Measurements from ENCODE around the gene SNX24. TPM values are rescaled to one million over a fixed set of nuclear protein-coding genes. Genes with fewer than 3 reads are reported as not detected.
"Not testable (repeated sequence)": the region's sequence is repeated elsewhere in the genome, so short reads cannot be mapped to it uniquely, and the experiment has no call there.

SNX24 gene
- total RNA-seq, 1 donor from 2014 or later = 15.7 TPM

DNA sequence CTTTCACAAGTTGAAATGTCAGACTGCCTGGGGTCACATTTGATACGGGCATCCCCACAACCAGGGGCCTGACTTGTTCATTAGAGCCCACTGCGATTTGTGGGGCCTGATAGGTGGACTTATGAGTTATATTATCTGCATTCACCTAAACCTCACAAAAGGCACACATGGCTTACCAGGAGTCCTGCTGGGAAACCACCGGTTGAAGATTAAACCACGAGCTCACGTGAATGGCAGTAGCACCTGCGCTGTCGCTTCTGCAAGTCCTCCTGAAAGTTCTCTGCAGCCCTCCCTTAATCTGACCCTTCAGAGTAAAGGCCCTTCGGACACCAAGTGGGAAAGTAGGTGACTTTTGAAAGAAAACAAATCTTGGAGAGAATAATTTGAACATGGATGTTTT lies 122.2 kb downstream of the SNX24 start:
- no peak for DNase-seq

DNA sequence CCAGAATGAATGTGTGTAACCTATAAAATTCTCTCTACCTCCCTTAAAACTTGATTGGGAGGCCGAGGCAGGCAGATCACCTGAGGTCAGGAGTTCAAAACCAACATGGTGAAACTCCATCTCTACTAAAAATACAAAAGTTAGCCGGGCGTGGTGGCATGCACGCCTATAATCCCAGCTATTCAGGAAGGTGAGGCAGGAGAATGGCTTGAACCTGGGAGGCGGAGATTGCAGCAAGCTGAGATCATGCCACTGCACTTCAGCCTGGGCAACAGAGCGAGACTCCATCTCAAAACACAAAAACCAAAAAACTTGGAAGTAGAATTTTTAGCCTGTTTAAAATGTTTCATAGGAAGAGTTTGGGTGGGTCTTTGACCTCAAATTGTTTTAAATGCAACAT lies 122.6 kb downstream of the SNX24 start:
- DNase-seq = not testable (repeated sequence)

DNA sequence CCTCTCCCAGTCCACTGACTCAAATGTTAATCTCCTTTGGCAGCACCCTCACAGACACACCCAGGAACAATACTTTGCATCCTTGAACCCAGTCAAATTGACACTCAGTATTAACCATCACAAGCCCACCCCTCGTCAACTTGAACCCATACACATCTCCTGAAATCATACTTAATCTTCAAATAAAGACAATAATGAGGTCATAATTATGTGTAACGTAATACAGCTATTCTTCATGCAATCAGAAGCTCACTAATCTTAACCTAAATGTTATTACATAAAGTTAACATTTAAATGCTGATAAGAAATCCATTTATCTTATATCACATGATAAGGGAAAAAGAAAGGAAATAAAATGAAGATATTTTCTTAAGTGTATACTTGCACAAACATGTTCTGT lies 125.9 kb downstream of the SNX24 start:
- DNase-seq = no peak

DNA sequence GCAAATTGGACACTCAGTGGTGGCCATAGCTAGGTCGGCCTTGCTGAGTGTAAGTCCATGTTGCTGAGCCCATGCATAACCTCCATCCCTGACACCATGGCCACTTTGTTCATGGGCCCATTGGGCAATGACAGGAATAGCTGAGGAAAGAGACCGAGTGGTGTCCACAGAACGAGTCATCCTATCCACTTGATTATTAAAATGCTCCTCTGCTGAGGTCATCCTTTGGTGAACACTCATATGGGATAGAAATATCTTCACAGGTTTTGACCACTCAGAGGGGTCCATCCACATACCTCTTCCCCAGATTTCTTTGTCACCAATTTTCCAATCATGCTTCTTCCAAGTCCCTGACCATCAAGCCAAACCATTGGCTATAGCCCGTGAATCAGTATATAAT lies 127.5 kb downstream of the SNX24 start:
- no peak for DNase-seq

DNA sequence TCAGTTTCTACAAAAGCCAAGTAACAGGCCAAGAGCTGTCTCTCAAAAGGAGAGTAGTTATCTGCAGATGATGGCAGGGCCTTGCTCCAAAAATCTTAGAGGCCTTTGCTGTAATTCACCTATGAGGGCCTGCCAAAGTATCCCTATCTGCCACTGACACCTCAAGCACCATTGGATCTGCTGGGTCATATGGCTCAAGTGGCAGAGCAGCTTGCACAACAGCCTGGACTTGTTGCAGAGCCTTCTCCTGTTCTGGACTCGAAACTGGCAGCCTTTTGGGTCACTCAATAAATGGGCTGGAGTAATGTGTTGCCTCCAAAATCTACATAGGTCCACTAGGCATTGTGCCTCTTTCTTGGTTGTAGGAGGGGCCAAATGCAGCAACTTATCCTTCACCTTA lies 128.3 kb downstream of the SNX24 start:
- not testable (repeated sequence) for DNase-seq

DNA sequence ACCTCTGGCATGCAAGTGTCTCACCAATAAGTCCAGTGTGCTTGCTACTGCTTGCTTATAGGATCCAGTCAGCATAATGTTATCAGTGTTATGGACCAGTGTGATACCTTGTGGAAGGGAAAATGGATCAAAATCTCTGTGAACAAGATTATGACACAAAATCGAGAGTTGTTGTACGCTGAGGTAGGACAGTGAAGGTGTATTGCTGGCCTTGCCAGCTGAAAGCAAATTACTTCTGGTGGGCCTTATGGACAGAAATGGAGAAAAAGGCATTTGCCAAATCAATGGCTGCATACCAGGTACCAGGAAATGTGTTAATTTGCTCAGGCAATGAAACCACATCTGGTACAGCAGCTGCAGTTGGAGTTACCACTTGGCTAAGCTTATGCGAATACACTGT lies 128.8 kb downstream of the SNX24 start:
- DNase-seq = not testable (repeated sequence)

DNA sequence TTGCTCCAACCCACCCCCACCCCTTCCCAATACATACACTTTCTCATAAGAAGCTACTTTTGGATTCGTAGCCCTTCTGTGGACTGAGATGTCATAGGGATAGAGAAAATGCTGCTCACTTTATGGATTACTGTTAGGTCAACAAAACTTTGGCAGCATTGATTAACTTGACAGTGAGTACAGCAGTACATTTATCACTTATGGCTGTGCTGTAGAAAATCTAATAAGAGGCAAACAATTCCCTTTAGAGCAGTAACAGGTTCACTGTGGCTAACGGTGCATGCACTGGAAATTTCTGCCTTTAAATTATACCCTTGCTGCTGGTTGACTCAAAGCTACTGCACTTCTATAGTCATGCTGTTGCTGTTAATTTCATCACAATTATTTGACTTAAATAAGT lies 131.9 kb downstream of the SNX24 start:
- DNase-seq = no peak

DNA sequence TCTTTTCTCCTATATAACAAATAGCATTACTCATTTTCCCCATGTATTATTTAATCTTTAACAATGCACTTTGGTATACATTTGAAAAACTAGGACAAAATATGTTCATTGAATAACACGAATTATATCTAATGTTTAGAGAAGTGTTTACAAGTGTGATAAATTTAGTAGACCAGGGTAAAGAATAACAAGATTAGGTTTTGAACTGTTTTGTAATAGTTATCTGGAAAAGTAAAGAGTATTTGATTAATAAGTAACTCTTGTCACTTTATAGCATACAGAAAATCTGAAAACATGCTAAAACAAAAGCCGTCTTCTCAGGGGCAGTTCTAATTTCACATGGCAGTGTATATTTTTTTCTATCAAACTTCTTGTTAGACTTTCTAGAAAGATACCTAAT lies 132.7 kb downstream of the SNX24 start:
- DNase-seq = no peak

DNA sequence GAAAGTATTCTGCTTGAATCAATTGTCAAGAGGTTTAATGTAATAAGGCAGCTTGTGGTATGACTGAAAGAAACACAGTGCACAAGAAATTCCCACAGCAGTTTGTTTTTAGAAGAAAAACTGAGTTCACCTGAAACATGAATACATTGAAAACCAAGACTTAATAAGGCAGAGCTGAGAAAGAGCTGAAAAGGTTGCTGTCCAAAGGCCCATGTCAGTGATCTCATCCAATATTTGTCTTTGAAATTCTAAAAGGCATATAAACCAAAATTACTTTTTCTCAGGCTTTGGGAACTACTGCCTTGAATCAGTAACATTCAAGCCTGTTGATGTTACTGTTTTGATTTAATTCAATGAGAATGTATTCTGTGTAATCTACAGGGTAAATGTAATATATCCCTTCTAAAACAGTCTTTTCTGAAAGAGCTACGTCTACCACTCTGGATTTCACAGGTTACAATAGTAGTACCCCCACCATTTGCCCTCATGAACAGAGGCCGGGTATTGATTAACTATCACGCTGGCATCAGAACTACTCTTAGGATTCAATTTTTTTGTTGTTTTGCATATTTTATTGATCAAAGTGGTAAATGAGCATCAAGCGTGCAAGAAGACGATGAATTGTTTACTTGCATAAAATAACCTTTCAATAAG lies 133.4 kb downstream of the SNX24 start:
- DNase-seq = no peak

DNA sequence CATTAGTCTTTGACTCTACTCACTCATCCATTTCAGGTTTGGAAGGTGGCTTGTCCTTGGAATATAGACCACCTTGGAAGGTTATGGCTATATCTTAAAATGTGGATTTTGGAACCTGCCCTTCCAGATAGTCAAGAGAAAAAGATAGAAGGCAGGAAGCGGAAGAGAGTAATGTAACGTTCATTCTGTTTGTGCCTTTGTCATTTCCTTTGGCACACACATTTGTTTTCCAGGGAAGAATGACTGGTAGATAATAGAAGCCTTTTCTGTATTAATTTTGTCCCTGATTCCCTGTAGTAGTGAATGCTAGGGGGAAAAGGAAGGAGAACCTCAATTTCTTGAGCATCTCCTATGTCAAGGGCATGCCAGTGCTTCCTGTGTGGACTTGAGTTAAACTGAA lies 136.4 kb downstream of the SNX24 start:
- no peak for DNase-seq

DNA sequence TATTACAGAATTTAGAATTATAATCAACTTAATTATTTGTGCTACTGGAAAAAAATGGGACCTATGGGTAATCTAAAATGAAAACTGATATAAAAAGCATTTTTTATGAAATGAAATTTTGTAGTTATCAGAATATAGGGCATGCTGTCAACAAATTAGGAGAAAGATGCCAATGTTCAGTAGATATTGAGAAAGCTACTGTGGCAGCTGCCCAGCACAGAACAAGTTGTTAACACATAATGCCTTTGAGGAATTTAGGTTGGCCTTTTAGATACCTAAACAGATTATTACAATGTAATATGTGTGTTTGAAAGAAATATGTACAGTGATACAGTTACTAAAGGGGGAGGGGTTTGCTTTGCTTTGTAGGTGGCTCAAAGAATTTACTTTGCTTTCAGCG lies 137.0 kb downstream of the SNX24 start:
- no peak for DNase-seq

DNA sequence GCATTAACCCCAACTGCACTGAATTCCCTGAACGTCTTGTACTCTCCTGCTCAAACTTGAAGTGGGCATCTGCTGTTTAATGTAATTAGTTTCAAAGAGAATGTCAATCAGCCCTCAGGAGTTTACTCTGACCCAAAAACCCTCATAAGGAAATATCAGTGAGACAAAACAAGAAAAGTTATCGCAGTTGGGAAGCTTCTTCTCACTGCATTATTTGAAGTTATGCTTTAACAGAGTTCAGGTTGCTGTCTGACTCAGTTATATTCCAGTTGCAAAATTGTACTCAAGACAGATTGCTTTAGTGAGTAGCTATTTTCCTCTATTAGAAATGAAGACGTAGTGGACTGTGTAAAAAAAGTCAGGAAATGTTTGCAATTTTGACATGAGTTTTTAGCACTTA lies 139.0 kb downstream of the SNX24 start:
- DNase-seq = no peak

DNA sequence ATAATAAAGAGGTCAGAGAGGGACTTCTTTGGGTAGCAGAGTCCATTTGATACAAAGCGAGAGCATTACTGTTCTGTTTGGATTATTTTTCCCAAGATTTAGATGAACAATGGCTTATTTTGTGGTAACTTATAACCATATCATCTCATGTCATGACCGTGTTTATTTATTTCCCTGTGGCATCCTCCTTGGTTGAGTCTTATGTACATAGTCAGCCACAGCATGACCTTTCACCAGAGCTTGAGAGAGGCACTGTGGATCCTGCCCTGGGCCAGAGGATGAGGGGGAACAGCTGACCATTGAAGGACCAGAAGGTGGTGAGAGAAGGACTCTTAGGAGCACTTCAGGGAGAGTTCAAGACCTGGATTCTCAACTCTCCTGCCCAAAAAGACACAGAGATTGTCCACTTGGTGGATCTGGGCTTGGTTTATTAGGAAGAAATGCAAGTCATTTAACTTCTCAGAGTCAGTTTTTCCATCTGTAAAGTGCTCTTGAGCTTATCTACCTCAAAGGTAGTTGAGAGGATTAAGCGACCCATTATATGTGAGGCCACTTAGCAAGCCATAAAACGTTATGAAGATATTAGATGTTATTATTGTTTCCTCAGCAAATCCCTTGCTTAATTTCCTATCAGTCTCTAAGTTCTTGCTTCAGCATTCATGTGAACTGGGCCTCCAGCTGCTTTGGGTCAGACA lies 139.7 kb downstream of the SNX24 start:
- DNase-seq = no peak

DNA sequence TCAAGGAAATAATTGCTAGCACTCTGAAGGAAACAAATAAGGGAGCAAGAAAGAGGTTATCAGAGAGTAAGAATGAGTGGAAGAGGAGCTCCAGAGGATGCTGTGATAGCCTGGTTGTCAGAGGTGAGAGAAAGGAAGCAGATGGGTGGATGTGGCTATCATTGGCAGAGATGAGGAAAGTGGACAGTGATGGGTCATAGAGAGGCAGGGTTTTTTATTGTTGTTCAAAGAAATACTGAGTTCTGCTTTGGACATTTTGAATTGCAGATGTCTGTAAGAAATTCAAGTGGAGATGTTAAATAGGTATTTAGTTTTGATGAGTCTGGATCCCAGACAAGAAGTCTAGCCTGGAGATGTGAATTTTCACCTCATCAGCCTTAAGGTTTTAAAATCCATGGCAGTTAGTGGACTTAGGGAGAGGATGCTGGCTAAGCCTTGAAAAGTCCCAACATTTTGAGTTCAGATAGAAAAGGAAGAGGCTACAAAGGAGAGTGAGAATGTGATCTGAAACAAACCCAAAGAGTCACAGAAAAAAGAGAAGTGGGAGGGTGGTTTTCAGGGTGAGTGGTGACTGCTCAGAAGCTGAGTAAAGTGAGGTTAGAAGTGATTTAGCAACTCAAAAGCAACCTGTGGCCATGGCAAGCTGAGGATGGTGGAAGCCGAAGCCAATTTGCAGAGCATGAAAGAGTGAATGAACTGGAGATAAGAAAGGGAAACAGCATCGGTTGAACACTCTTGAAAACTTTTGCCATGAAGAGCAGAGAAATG lies 140.7 kb downstream of the SNX24 start:
- DNase-seq = no peak

DNA sequence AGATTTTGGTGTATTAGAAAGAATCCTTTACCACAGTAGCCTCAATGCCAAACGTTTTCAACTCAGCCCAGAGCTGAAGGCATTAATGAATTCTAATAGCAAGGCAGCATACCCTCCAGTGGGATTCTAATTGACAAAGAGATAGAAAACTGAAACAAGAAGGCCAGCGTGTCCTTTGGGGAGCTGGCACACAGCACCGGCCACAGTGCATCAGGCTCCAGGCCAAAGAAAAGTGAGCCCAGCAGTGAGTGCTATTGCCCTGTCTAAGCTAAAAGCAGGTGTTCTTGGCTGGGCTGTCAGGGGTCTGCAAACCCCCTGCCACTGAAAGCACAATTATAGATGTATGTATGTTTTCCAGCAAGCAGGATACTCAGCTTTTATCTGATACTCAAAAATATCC lies 150.7 kb downstream of the SNX24 start:
- DNase-seq = no peak

DNA sequence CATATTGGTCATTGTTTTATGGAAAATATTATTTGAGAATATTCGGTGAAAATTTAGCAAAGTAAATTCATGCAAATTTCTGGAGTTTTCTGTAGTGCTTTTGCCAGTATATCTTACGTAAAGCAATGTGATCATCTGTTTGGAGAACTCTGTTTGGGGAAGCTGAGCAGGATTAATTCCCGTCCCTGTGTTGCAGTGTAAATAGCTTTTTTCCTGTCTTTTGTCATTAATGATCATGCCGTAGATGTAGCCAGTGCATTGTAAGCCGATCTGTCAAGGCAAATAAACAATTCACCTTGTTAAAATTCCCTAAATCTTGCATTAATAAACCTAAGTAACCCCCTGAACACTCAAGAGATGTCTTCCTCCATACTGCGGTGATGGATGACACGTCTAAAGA lies 151.9 kb downstream of the SNX24 start:
- no peak for DNase-seq

DNA sequence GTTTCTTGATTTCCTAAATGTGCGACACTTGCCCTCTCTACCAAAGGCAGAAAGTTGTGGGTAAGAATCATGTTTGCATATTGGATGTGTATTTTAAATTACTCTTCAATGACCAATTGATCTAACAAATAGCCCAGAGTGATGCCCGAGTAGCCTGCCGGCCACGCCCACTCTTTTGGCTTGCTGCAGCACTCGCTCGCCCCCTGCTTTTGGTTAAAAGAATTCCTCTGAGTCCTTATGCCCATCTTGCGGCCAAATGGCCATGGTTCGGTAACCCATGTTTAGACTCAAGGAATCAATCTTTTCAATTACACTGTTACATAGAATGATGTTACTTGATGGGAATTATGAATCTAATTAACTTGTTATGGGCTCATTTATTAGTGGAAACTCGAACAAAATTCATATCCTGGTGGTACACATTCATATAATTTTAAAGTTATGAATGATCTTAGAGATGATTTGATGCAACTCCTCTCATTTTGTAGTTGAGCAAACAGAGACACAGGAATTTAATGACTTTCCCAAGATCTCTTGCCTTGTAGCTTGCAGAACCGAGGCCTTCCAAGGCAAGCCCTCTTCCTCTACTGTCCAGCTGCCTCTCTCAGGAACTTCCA lies 154.6 kb downstream of the SNX24 start:
- no peak for DNase-seq

DNA sequence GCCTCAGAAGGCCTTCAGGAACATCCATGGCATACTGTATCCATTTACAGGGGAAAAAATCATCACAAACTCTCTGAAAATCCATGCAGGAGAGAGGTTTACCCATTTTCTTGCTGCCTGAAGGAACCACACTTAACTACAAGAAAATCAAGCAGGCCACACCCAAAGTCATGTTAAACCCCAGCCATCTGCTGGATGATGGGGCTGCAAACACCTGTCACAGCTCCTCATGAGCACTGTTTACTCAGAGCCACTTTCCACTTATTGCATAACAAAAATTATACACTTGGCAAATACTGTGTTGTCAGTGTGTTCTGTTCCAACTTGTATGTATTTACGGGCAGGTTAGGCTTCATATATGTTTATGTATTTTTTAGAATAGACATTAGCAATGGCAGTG lies 155.3 kb downstream of the SNX24 start:
- DNase-seq = no peak

DNA sequence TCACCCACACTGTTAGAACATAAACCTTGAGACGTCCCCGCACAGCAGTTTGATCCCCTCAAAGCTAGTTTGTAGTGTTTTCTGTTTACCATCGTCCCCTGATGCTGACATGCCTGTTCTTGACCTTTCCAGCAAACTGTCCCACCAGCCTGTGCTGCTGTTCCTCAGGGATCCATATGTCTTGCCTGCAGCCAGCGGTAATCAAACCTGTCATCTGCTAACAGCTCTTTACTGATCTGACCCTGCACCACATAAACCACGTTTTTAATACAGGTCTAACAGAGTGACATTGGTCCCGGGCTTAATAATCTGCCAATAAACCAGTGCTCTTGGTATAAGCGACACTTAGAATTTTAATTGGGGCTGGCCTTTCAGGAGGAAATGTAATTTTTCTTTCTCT lies 156.4 kb downstream of the SNX24 start:
- DNase-seq = no peak

DNA sequence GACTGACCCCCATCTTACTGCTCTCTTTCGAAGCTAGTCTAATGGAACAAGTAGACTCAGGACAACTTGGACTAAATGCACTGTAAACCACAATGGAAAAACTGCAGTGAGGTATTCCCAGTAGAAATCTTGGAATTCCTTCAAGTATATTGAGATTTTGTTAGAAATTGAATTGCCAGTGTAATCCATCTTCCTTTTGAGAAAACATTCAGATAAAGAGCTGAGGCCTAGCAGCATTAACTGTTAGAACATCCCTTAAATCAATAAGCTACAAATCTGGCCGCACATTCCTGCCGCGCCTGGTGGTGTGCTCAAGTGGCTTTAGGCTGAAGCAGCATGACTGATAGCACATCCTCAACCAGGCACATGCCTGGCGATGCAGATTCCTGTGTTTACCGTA lies 161.8 kb downstream of the SNX24 start:
- no peak for DNase-seq

DNA sequence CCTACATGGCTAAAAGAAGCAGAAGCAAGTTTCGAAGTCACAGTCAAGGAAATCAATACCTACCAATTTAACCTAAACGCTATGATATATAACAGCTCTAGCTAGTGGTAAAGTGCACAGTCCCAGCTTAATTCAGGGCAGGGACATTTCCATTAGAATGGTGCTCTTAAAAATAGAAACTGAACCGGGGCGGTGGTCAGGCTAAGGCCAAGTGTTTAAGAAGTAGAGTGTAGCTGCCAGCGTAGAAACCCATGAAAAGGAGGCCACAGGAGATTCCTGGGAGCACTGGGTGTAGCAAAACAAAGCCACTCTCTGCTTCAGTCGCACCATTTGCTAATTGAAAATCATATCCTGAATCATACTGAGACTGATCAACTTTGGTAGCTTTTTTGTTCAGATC lies 162.3 kb downstream of the SNX24 start:
- DNase-seq = no peak

DNA sequence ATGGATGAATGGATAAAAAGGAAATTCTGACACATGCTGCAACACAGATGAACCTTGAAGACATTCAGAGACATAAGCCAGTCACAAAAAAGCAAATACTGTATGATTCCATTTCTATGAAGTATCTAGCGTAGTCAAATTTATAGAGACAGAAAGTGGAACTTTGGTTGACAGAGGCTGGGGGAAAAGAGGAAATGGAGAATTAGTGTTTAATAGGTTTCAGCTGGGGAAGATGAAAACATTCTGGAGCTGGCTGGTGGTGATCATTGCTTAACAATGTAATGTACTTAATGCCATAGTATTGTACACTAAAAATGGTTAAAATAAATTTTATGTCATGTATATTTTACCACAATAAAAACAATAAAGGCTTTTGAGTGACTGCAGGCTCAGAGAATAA lies 166.9 kb downstream of the SNX24 start:
- peak; percentile 61 for DNase-seq

DNA sequence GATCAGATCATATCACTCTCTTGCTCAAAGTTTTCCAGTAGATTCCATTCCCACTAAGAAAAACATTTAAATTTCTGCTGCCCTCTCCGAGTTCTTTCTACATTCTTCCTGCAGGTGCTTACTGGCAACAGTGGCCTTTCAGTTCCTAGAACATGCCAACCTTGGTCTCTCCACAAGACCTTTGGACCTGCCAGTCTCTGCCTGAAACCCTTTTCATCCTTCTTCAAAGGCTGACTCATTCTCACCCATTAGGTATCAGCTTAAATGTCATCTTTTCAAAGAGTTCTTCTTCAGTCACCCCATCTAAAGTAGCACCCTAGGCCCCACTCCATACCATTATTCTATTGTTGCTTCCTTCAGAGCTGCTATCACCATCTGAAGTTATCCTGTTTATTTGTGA lies 169.3 kb downstream of the SNX24 start:
- DNase-seq = no peak

All from skin of body (tissue), 2 donors.